Panc1 (cell line): ENCODE results near the gene PARVB. TPM values are rescaled to one million over a fixed set of nuclear protein-coding genes. Genes with fewer than 3 reads are reported as not detected.

ENCODE experiments used
- ATAC-seq: fragments of 200-7000 bp; cut with Tn5 transposase; 2 replicates; pipeline ENCODE4 v1.9.1; 2020; ENCODE audit warnings: mild to moderate bottlenecking, moderate library complexity
- BruUV-seq: library from RNA; stranded (reverse); fragments of 400-500 nt; replicated peaks from 2 replicates; lab custom pipeline; 2021; lab: Mats Ljungman, UMichigan
- CTCF ChIA-PET: fragments of 300-600 bp; sonication (Branson Sonifier 250); formaldehyde crosslinking; loops from one replicate; lab custom pipeline; 2022; ENCODE audit warnings: antibody characterized with exemption; lab: Charles Lee
- POLR2A ChIA-PET: fragments of 300-600 bp; sonication (Branson Sonifier 250); formaldehyde crosslinking; loops from one replicate; lab custom pipeline; 2022; ENCODE audit warnings: antibody characterized with exemption; lab: Charles Lee
- DNase-seq: peaks from one replicate; pipeline ENCODE4 v3.0.0-alpha.2; 2010; ENCODE audit warnings: low read depth, low spot score
- H3K27ac ChIP-seq: 2 replicates; pipeline ENCODE4 v1.5.1; 2011; ENCODE audit warnings: mild to moderate bottlenecking, low read length, inconsistent platforms
- H3K27me3 ChIP-seq: fragments of 200-500 bp; sonication (Bioruptor generic); 2 replicates; pipeline ENCODE4 v1.6.0; 2014; ENCODE audit warnings: low read length, inconsistent platforms; ENCODE audit not compliant: control insufficient read depth, insufficient read depth
- H3K36me3 ChIP-seq: fragments of 200-500 bp; sonication (Bioruptor generic); 2 replicates; pipeline ENCODE4 v1.5.1; 2014; ENCODE audit warnings: inconsistent platforms, mild to moderate bottlenecking, low read length, moderate library complexity; ENCODE audit not compliant: control insufficient read depth, insufficient read depth
- H3K4me1 ChIP-seq: 2 replicates; pipeline ENCODE4 v1.5.1; 2011; ENCODE audit warnings: inconsistent platforms, mild to moderate bottlenecking, low read length, moderate library complexity; ENCODE audit not compliant: control insufficient read depth, insufficient read depth
- H3K4me3 ChIP-seq, 2 experiments: 2 replicates each; pipeline ENCODE4 v1.5.1; 2011 to 2012; ENCODE audit warnings: low read depth in 2 of 2, low read length in 2 of 2, mild to moderate bottlenecking in 2 of 2, inconsistent platforms in 1 of 2, moderate library complexity in 1 of 2
- H3K9me3 ChIP-seq: fragments of 200-500 bp; sonication (Bioruptor generic); 2 replicates; pipeline ENCODE4 v1.5.1; 2014; ENCODE audit warnings: low read depth, mild to moderate bottlenecking, inconsistent platforms, low read length, moderate library complexity; ENCODE audit not compliant: control insufficient read depth, insufficient read depth
- CTCF ChIP-seq: fragments of 450-650 bp; IDR thresholded peaks from 2 replicates; pipeline ENCODE4 v1.5.1; 2017; ENCODE audit warnings: mild to moderate bottlenecking
- POLR2AphosphoS5 ChIP-seq: IDR thresholded peaks from 2 replicates; pipeline ENCODE4 v1.6.1; 2012; ENCODE audit warnings: mild to moderate bottlenecking, low read depth, low read length, moderate library complexity
- REST ChIP-seq, 2 experiments: IDR thresholded peaks; 2 replicates each; pipeline ENCODE4 v1.6.1; 2011 to 2012; ENCODE audit warnings: low read depth in 2 of 2, control low read depth in 1 of 2, low read length in 1 of 2, mild to moderate bottlenecking in 1 of 2, moderate library complexity in 1 of 2; ENCODE audit not compliant: insufficient read depth in 1 of 2
- SIN3A ChIP-seq: IDR thresholded peaks from 2 replicates; pipeline ENCODE4 v1.6.1; 2012; ENCODE audit warnings: low read depth, mild to moderate bottlenecking, low read length, moderate library complexity, borderline replicate concordance; ENCODE audit not compliant: insufficient read depth
- TCF7L2 ChIP-seq: IDR thresholded peaks from 2 replicates; pipeline ENCODE4 v1.6.1; 2011; ENCODE audit warnings: mild to moderate bottlenecking, low read depth, low read length, inconsistent platforms
- in situ Hi-C: cut with HindIII; loops from 2 replicates; pipeline ENCODE4 v1.10.0; 2016; ENCODE audit warnings: low sequenced_read_pairs, low pct_unique_long_range_greater_than_20kb
- intact Hi-C: fragments of 100-400 bp; cut with micrococcal nuclease; formaldehyde crosslinking; loops from one replicate; pipeline ENCODE4 v1.10.0; 2022; ENCODE audit not compliant: unreplicated experiment
- total RNA-seq: library from RNA; stranded (reverse); gene quantifications from one replicate; pipeline ENCODE4 v1.2.1, GENCODE V29; 2021; ENCODE audit not compliant: unreplicated experiment

Gene PARVB
- total RNA-seq, 1 experiment from 2014 or later, result 28.1 TPM

- ChIA-PET POLR2A (no interaction called here), CTCF (no interaction called here)
- Histone ChIP-seq H3K36me3 (no peaks in the 10 kb centered on the region), H3K27me3 (no peaks in the 10 kb centered on the region), H3K4me1 (no peaks in the 10 kb centered on the region), H3K27ac (no peak overlapping the region), H3K9me3 (no peaks in the 10 kb centered on the region), H3K4me3 (no peak overlapping the region)
- DNase-seq (no peak), ATAC-seq (no peak)
- BruUV-seq, result no TSS peak
- in situ Hi-C loops (no loop called here), intact Hi-C loops (no loop called here)
- TF ChIP-seq CTCF (no peak), REST (IDR thresholded peaks at IDR 0.05; ENCODE audit: insufficient read depth in 1 of 2, low read depth in 2 of 2, low read length in 1 of 2) (no peak), TCF7L2 (no peak), SIN3A (no peak), POLR2AphosphoS5 (no peak)
Measured at GRCh38 chr22:44117746-44118145, 93.6 kb downstream of the PARVB start.

- in situ Hi-C loops, result no loop called here
- Histone ChIP-seq H3K27ac (no peak overlapping the region), H3K4me1 (no peaks in the 10 kb centered on the region), H3K36me3 (no peaks in the 10 kb centered on the region), H3K27me3 (no peaks in the 10 kb centered on the region), H3K9me3 (no peaks in the 10 kb centered on the region), H3K4me3 (no peak overlapping the region)
- no peak for DNase-seq
- POLR2A ChIA-PET, result no interaction called here
- intact Hi-C loops, result no loop called here
- no TSS peak for BruUV-seq
- peak; percentile 53; the same call in 1 of the 2 replicates for ATAC-seq
- TF ChIP-seq CTCF (no peak), SIN3A (no peak)
- CTCF ChIA-PET, result no interaction called here
Measured at GRCh38 chr22:44118645-44119315, 94.7 kb downstream of the PARVB start.
